ENCODE measurements around the gene IKZF4.

- TF ChIP-seq CHD4 (IDR thresholded peaks at IDR 0.05) (no peak), CTCF (IDR thresholded peaks at IDR 0.05 in 2 of 3, conservative IDR thresholded peaks at IDR 0.05 in 1 of 3; ENCODE audit: control insufficient read depth in 2 of 3, extremely low read depth in 1 of 3, insufficient read depth in 1 of 3, low read depth in 3 of 3, low read length in 3 of 3) (no peak), CHD2 (IDR thresholded peaks at IDR 0.05; ENCODE audit: borderline replicate concordance, low read depth, low read length) (no peak), BCLAF1 (IDR thresholded peaks at IDR 0.05) (no peak), ZBTB11 (CRISPR knock-in tag; IDR thresholded peaks at IDR 0.05) (no peak), HDAC2 (IDR thresholded peaks at IDR 0.05) (no peak), ATF3 (IDR thresholded peaks at IDR 0.05; ENCODE audit: borderline replicate concordance, extremely low read depth, low read depth, low read length) (no peak), SMC3 (IDR thresholded peaks at IDR 0.05; ENCODE audit: borderline replicate concordance, low read length) (no peak), SMARCA5 (IDR thresholded peaks at IDR 0.05) (no peak)
Measured at GRCh38 chr12:56028511-56029165, 7.8 kb downstream of the IKZF4 start.

All from GM12878 (cell line).